Breast epithelium (tissue), 4 donors: ENCODE data around the gene SGTA. TPM values are rescaled to one million over a fixed set of nuclear protein-coding genes. Genes with fewer than 3 reads are reported as not detected.

Source experiments
- DNase-seq, 2 donors: peaks; one replicate each; pipeline ENCODE4 v3.0.0-alpha.2; 2019; ENCODE audit warnings: low spot score in 2 of 2
- H3K27ac ChIP-seq, 2 donors: fragments of 200-600 bp; sonication (generic) in 1 of 2; one replicate each; pipeline ENCODE4 v1.5.1; 2016 to 2019; ENCODE audit warnings: mild to moderate bottlenecking in 1 of 2
- H3K27me3 ChIP-seq, 2 donors: fragments of 200-600 bp; sonication (generic) in 1 of 2; one replicate each; pipeline versions ENCODE4 v1.5.1 to v1.6.0; 2017 to 2019; ENCODE audit warnings: control low read depth in 1 of 2, mild to moderate bottlenecking in 1 of 2
- H3K36me3 ChIP-seq: fragments of 200-600 bp; one replicate; pipeline ENCODE4 v1.5.1; 2019
- H3K4me1 ChIP-seq, 2 donors: fragments of 200-600 bp; sonication (generic); one replicate each; pipeline ENCODE4 v1.5.1; 2016 to 2019; ENCODE audit warnings: control low read depth in 1 of 2
- H3K4me3 ChIP-seq, 3 donors: fragments of 200-600 bp; sonication (generic); 1 replicate in 2 of 3; 2 replicates in 1 of 3; pipeline ENCODE4 v1.5.1; 2016 to 2019; ENCODE audit warnings: mild to moderate bottlenecking in 3 of 3, moderate library complexity in 2 of 3
- H3K9me3 ChIP-seq, 2 donors: fragments of 200-600 bp; sonication (generic) in 1 of 2; one replicate each; pipeline ENCODE4 v1.5.1; 2016 to 2019; ENCODE audit warnings: control low read depth in 1 of 2
- CTCF ChIP-seq, 3 donors: fragments of 450-650 bp; IDR thresholded peaks; one replicate each; pipeline ENCODE4 v1.5.1; 2016 to 2017; ENCODE audit warnings: antibody characterized with exemption in 3 of 3, mild to moderate bottlenecking in 3 of 3, moderate library complexity in 3 of 3
- POLR2A ChIP-seq: fragments of 450-650 bp; IDR thresholded peaks from one replicate; pipeline ENCODE4 v1.6.1; 2016; ENCODE audit warnings: antibody characterized with exemption, mild to moderate bottlenecking, moderate library complexity
- POLR2AphosphoS5 ChIP-seq, 3 donors: sonication (generic); formaldehyde crosslinking; IDR thresholded peaks; one replicate each; pipeline ENCODE4 v1.6.1; 2017; ENCODE audit warnings: antibody characterized with exemption in 3 of 3
- intact Hi-C: fragments of 100-400 bp; cut with DNase I; formaldehyde crosslinking; loops from one replicate; pipeline ENCODE4 v1.15.1; 2023; ENCODE audit warnings: low total_unique reads
- total RNA-seq, 3 donors: library from RNA; depleted of rRNA; stranded (reverse); fragments of >200 nt; gene quantifications; one replicate each; pipeline ENCODE4 v1.1.0, GENCODE V29; 2016

SGTA gene
- total RNA-seq, 3 donors from 2014 or later = 40.3 to 45.2 (median 42.1) TPM

GRCh38 chr19:2802826-2803225, 19.8 kb upstream of the SGTA start:
- Histone ChIP-seq H3K27me3 (no peaks in the 10 kb centered on the region), H3K36me3 (no peaks in the 10 kb centered on the region), H3K4me3 (no peak overlapping the region), H3K4me1 (no peaks in the 10 kb centered on the region), H3K9me3 (no peaks in the 10 kb centered on the region), H3K27ac (no peak overlapping the region)
- intact Hi-C loops = no loop called here
- no peak for TF ChIP-seq POLR2A
- TF ChIP-seq CTCF (IDR thresholded peaks at IDR 0.05) = no peak
- TF ChIP-seq POLR2AphosphoS5 (IDR thresholded peaks at IDR 0.05) = no peak
- no peak for DNase-seq

- no peaks in the 10 kb centered on the region for H3K36me3 ChIP-seq
- H3K27ac ChIP-seq = no peak overlapping the region
- H3K4me3 ChIP-seq = no peak overlapping the region
- TF ChIP-seq POLR2AphosphoS5 (IDR thresholded peaks at IDR 0.05) (no peak), POLR2A (no peak), CTCF (IDR thresholded peaks at IDR 0.05) (no peak)
- DNase-seq = no peak
- intact Hi-C loops = no loop called here
- no peaks in the 10 kb centered on the region for H3K4me1 ChIP-seq
- H3K9me3 ChIP-seq = no peaks in the 10 kb centered on the region
- H3K27me3 ChIP-seq = no peaks in the 10 kb centered on the region
Measured at GRCh38 chr19:2800506-2800905, 17.4 kb upstream of the SGTA start.

- Histone ChIP-seq H3K4me1 (no peaks in the 10 kb centered on the region), H3K4me3 (no peak overlapping the region), H3K27ac (no peak overlapping the region), H3K9me3 (no peaks in the 10 kb centered on the region), H3K27me3 (no peaks in the 10 kb centered on the region), H3K36me3 (no peaks in the 10 kb centered on the region)
- TF ChIP-seq POLR2AphosphoS5 (IDR thresholded peaks at IDR 0.05) = no peak
- TF ChIP-seq CTCF (IDR thresholded peaks at IDR 0.05) = no peak
- no peak for TF ChIP-seq POLR2A
- DNase-seq = no peak
- intact Hi-C loops = no loop called here
Measured at GRCh38 chr19:2799273-2800020, 16.4 kb upstream of the SGTA start.

- H3K27me3 ChIP-seq = no peaks in the 10 kb centered on the region
- no peak overlapping the region for H3K27ac ChIP-seq
- no peaks in the 10 kb centered on the region for H3K4me1 ChIP-seq
- no peak for DNase-seq
- intact Hi-C loops = no loop called here
- TF ChIP-seq POLR2AphosphoS5 (IDR thresholded peaks at IDR 0.05) = no peak
- TF ChIP-seq CTCF (IDR thresholded peaks at IDR 0.05) = no peak
- H3K9me3 ChIP-seq = no peaks in the 10 kb centered on the region
- no peak overlapping the region for H3K4me3 ChIP-seq
- no peaks in the 10 kb centered on the region for H3K36me3 ChIP-seq
Measured at GRCh38 chr19:2798733-2799132, 15.7 kb upstream of the SGTA start.

GRCh38 chr19:2798158-2798685, 15.1 kb upstream of the SGTA start:
- TF ChIP-seq POLR2AphosphoS5 (IDR thresholded peaks at IDR 0.05) (no peak), CTCF (IDR thresholded peaks at IDR 0.05) (no peak), POLR2A (no peak)
- Histone ChIP-seq H3K27ac (no peak overlapping the region), H3K4me3 (no peak overlapping the region), H3K36me3 (no peaks in the 10 kb centered on the region), H3K9me3 (no peaks in the 10 kb centered on the region), H3K4me1 (no peaks in the 10 kb centered on the region), H3K27me3 (no peaks in the 10 kb centered on the region)
- intact Hi-C loops = no loop called here
- DNase-seq = no peak
